Ishikawa (cell line): Measurements from ENCODE around the gene ZFYVE9.

Experiments
- EP300 ChIP-seq: IDR thresholded peaks from 2 replicates; pipeline ENCODE4 v1.6.1; 2012; ENCODE audit warnings: borderline replicate concordance
- RAD21 ChIP-seq: IDR thresholded peaks from 2 replicates; pipeline ENCODE4 v1.6.1; 2012; ENCODE audit warnings: low read depth
- TEAD4 ChIP-seq: IDR thresholded peaks from 2 replicates; pipeline ENCODE4 v1.6.1; 2012
- YY1 ChIP-seq: IDR thresholded peaks from 2 replicates; pipeline ENCODE4 v1.6.1; 2012; ENCODE audit warnings: low read depth
- TF ChIP-seq, protein P1 (sequence below): IDR thresholded peaks from 2 replicates; pipeline ENCODE4 v1.6.1; 2012
- TF ChIP-seq, protein P2 (sequence below): IDR thresholded peaks from 2 replicates; pipeline ENCODE4 v1.6.1; 2012; ENCODE audit warnings: low read depth, mild to moderate bottlenecking
- TF ChIP-seq, protein P3 (sequence below): IDR thresholded peaks from 2 replicates; pipeline ENCODE4 v1.6.1; 2012

DNA sequence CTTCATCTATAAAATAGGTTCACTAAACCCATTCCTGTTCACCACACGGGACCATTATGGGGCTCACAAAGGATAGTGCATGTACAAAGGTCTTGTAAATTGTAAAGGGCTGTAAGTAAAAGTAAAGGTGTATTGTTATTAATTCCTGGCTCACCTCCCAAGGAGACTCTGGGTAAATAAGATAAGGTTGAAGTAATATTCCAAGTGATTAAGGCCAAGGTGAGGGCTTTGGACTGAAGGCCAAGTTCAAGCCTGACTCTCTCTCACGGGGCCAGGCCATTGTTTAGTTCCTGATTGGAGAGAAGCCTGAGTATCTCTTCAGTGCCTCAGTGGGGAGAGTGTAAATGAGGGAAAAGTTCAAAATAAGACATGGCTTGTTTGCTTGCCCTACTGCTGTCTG lies 19.5 kb upstream of the ZFYVE9 start:
- TF ChIP-seq, protein P1, sequence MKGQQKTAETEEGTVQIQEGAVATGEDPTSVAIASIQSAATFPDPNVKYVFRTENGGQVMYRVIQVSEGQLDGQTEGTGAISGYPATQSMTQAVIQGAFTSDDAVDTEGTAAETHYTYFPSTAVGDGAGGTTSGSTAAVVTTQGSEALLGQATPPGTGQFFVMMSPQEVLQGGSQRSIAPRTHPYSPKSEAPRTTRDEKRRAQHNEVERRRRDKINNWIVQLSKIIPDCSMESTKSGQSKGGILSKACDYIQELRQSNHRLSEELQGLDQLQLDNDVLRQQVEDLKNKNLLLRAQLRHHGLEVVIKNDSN: no peak
- TF ChIP-seq EP300: no peak
- no peak for TF ChIP-seq RAD21
- TF ChIP-seq, protein P2, sequence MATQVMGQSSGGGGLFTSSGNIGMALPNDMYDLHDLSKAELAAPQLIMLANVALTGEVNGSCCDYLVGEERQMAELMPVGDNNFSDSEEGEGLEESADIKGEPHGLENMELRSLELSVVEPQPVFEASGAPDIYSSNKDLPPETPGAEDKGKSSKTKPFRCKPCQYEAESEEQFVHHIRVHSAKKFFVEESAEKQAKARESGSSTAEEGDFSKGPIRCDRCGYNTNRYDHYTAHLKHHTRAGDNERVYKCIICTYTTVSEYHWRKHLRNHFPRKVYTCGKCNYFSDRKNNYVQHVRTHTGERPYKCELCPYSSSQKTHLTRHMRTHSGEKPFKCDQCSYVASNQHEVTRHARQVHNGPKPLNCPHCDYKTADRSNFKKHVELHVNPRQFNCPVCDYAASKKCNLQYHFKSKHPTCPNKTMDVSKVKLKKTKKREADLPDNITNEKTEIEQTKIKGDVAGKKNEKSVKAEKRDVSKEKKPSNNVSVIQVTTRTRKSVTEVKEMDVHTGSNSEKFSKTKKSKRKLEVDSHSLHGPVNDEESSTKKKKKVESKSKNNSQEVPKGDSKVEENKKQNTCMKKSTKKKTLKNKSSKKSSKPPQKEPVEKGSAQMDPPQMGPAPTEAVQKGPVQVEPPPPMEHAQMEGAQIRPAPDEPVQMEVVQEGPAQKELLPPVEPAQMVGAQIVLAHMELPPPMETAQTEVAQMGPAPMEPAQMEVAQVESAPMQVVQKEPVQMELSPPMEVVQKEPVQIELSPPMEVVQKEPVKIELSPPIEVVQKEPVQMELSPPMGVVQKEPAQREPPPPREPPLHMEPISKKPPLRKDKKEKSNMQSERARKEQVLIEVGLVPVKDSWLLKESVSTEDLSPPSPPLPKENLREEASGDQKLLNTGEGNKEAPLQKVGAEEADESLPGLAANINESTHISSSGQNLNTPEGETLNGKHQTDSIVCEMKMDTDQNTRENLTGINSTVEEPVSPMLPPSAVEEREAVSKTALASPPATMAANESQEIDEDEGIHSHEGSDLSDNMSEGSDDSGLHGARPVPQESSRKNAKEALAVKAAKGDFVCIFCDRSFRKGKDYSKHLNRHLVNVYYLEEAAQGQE: no peak
- TF ChIP-seq, protein P3, sequence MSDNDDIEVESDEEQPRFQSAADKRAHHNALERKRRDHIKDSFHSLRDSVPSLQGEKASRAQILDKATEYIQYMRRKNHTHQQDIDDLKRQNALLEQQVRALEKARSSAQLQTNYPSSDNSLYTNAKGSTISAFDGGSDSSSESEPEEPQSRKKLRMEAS: no peak
- no peak for TF ChIP-seq YY1
- TF ChIP-seq TEAD4: no peak
